Keratinocyte (primary cell): ENCODE measurements around the gene MARS1. TPM values are rescaled to one million over a fixed set of nuclear protein-coding genes. Genes with fewer than 3 reads are reported as not detected.

Source experiments
- DNase-seq: peaks from one replicate; pipeline ENCODE4 v3.0.0-alpha.2; 2011; ENCODE audit warnings: low read depth, missing footprints, low spot score
- FAIRE-seq: peaks from 2 replicates; lab custom pipeline; 2011; peaks lifted over from hg19 to GRCh38; lab: Jason Lieb, UNC
- H2AFZ ChIP-seq: 2 replicates; pipeline ENCODE4 v1.6.0; 2012; ENCODE audit warnings: low read length, control low read depth, inconsistent platforms; ENCODE audit not compliant: control insufficient read depth
- H3K27ac ChIP-seq: 2 replicates; pipeline ENCODE4 v1.5.1; 2011; ENCODE audit warnings: low read length; ENCODE audit not compliant: control insufficient read depth, insufficient read depth
- H3K27me3 ChIP-seq: 3 replicates; pipeline ENCODE4 v1.6.0; 2011; ENCODE audit warnings: low read length; ENCODE audit not compliant: control insufficient read depth, insufficient read depth; ENCODE audit errors: extremely low read depth
- H3K36me3 ChIP-seq, 2 experiments: 2 replicates in 1 of 2; 3 replicates in 1 of 2; pipeline ENCODE4 v1.5.1; 2011; ENCODE audit warnings: low read length in 2 of 2, mild to moderate bottlenecking in 1 of 2; ENCODE audit not compliant: control insufficient read depth in 2 of 2, insufficient read depth in 2 of 2; ENCODE audit errors: extremely low read depth in 1 of 2
- H3K4me1 ChIP-seq: 3 replicates; pipeline ENCODE4 v1.5.1; 2011; ENCODE audit warnings: low read length; ENCODE audit not compliant: control insufficient read depth, insufficient read depth; ENCODE audit errors: extremely low read depth
- H3K4me2 ChIP-seq: 3 replicates; pipeline ENCODE4 v1.6.0; 2011; ENCODE audit warnings: low read depth, low read length; ENCODE audit not compliant: control insufficient read depth, insufficient read depth; ENCODE audit errors: extremely low read depth
- H3K4me3 ChIP-seq, 3 experiments: fragments of 200-600 bp in 1 of 3; sonication (generic) in 1 of 3; 2 replicates in 2 of 3; 3 replicates in 1 of 3; pipeline ENCODE4 v1.5.1; 2011 to 2016; ENCODE audit warnings: low read length in 3 of 3, mild to moderate bottlenecking in 3 of 3, control low read depth in 2 of 3, inconsistent platforms in 1 of 3, low read depth in 1 of 3, mixed read lengths in 1 of 3, mixed run types in 1 of 3, moderate library complexity in 1 of 3; ENCODE audit not compliant: control insufficient read depth in 2 of 3, insufficient read depth in 2 of 3; ENCODE audit errors: extremely low read depth in 1 of 3
- H3K79me2 ChIP-seq: 2 replicates; pipeline ENCODE4 v1.6.0; 2012; ENCODE audit warnings: low read length; ENCODE audit not compliant: control insufficient read depth, insufficient read depth
- H3K9ac ChIP-seq: 3 replicates; pipeline ENCODE4 v1.6.0; 2011; ENCODE audit warnings: low read length; ENCODE audit not compliant: control insufficient read depth, insufficient read depth; ENCODE audit errors: extremely low read depth
- H3K9me1 ChIP-seq: 3 replicates; pipeline ENCODE4 v1.6.0; 2011; ENCODE audit warnings: low read length; ENCODE audit not compliant: control insufficient read depth, insufficient read depth; ENCODE audit errors: extremely low read depth
- H3K9me3 ChIP-seq: 2 replicates; pipeline ENCODE4 v1.5.1; 2012; ENCODE audit warnings: low read depth, low read length; ENCODE audit not compliant: control insufficient read depth
- H4K20me1 ChIP-seq: 3 replicates; pipeline ENCODE4 v1.6.0; 2011; ENCODE audit warnings: low read length; ENCODE audit not compliant: control insufficient read depth, insufficient read depth; ENCODE audit errors: extremely low read depth
- CTCF ChIP-seq, 3 experiments: IDR thresholded peaks in 1 of 3; conservative IDR thresholded peaks in 1 of 3; optimal IDR thresholded peaks in 1 of 3; 2 replicates in 2 of 3; 3 replicates in 1 of 3; pipeline versions ENCODE3 to v1.5.1; 2011; ENCODE audit warnings: low read length in 3 of 3, mild to moderate bottlenecking in 3 of 3, moderate library complexity in 2 of 3, control low read depth in 1 of 3, inconsistent platforms in 1 of 3; ENCODE audit not compliant: insufficient read depth in 2 of 3; ENCODE audit errors: extremely low read depth in 1 of 3
- EZH2 ChIP-seq: IDR thresholded peaks from one replicate; pipeline ENCODE4 v1.6.1; 2012; ENCODE audit warnings: inconsistent platforms, mild to moderate bottlenecking, low read length, moderate library complexity
- dilution Hi-C: fragments of 300-500 bp; cut with MboI; formaldehyde crosslinking; loops from one replicate; pipeline ENCODE4 v1.7.0; 2020; ENCODE audit warnings: low sequenced_read_pairs; ENCODE audit not compliant: extremely low pct_ligation_motif_present
- polyA plus RNA-seq, 5 experiments: library from polyadenylated mRNA; depleted of rRNA in 3 of 5; stranded (reverse) in 3 of 5; stranded (forward) in 1 of 5; unstranded in 1 of 5; fragments of >200 nt; gene quantifications; 1 replicate in 1 of 5; 2 replicates in 3 of 5; 3 replicates in 1 of 5; pipeline versions ENCODE4 v1.2.1 to v1.2.3, GENCODE V29; 2011 to 2012; ENCODE audit warnings: missing spikeins in 2 of 5, low read depth in 1 of 5, low replicate concordance in 1 of 5
- small RNA-seq, 3 experiments: library from RNA; depleted of rRNA; stranded (forward); fragments of <200 nt; gene quantifications; one replicate each; pipeline ENCODE3, GENCODE V24; 2012; ENCODE audit warnings: low read depth in 3 of 3, low replicate concordance in 1 of 3; ENCODE audit not compliant: insufficient read length in 3 of 3

MARS1 gene
- polyA plus RNA-seq, 1 donor (not counting 4 experiments of a cell fraction or from before 2014, with no cell fraction given) = 125 TPM

- FAIRE-seq (no peak), DNase-seq (no peak)
- H3K9me3 ChIP-seq = no peaks in the 10 kb centered on the region
- no peaks in the 10 kb centered on the region for H4K20me1 ChIP-seq
- H3K4me3 ChIP-seq = no peak overlapping the region
- no peaks in the 10 kb centered on the region for H3K27me3 ChIP-seq
- no peaks in the 10 kb centered on the region for H3K4me1 ChIP-seq
- H3K4me2 ChIP-seq = no peak overlapping the region
- H3K9ac ChIP-seq = no peak overlapping the region
- no peaks in the 10 kb centered on the region for H3K79me2 ChIP-seq
- H3K27ac ChIP-seq = no peak overlapping the region
- H3K36me3 ChIP-seq = no peaks in the 10 kb centered on the region
- TF ChIP-seq CTCF (optimal IDR thresholded peaks at IDR 0.05 in 1 of 3, IDR thresholded peaks at IDR 0.05 in 1 of 3, conservative IDR thresholded peaks at IDR 0.05 in 1 of 3; ENCODE audit: extremely low read depth in 1 of 3, insufficient read depth in 2 of 3, low read length in 3 of 3) (no peak), EZH2 (no peak)
- dilution Hi-C loops = no loop called here
- H3K9me1 ChIP-seq = no peaks in the 10 kb centered on the region
- H2AFZ ChIP-seq = no peak overlapping the region
Observed at GRCh38 chr12:57563358-57563757, 75.5 kb downstream of the MARS1 start.

GRCh38 chr12:57564178-57564740 lies 76.4 kb downstream of the MARS1 start:
- H3K27me3 ChIP-seq = no peaks in the 10 kb centered on the region
- H3K4me1 ChIP-seq = no peaks in the 10 kb centered on the region
- FAIRE-seq (no peak), DNase-seq (no peak)
- H3K4me3 ChIP-seq = no peak overlapping the region
- H3K9ac ChIP-seq = no peak overlapping the region
- no peak overlapping the region for H2AFZ ChIP-seq
- no peaks in the 10 kb centered on the region for H4K20me1 ChIP-seq
- dilution Hi-C loops = no loop called here
- H3K79me2 ChIP-seq = no peaks in the 10 kb centered on the region
- H3K4me2 ChIP-seq = no peak overlapping the region
- TF ChIP-seq EZH2 (no peak), CTCF (optimal IDR thresholded peaks at IDR 0.05 in 1 of 3, IDR thresholded peaks at IDR 0.05 in 1 of 3, conservative IDR thresholded peaks at IDR 0.05 in 1 of 3; ENCODE audit: extremely low read depth in 1 of 3, insufficient read depth in 2 of 3, low read length in 3 of 3) (no peak)
- H3K9me1 ChIP-seq = no peaks in the 10 kb centered on the region
- no peaks in the 10 kb centered on the region for H3K9me3 ChIP-seq
- H3K36me3 ChIP-seq = no peaks in the 10 kb centered on the region
- H3K27ac ChIP-seq = no peak overlapping the region

Small RNA genes lying within 50 kb of the gene (small RNA-seq; reads per million reads assigned to genes)
- gene MIR616 = 0 reads per million in 3 experiments

Other genes with a start within 250 kb of the MARS1 start
- 0.27 to 0.94 TPM (median 0.62 TPM) in 3 replicates for gene STAC3, start 236.9 kb upstream of the MARS1 start, polyA plus RNA-seq
- 8.1 to 13.4 TPM (median 11.1 TPM) in 3 replicates for gene R3HDM2, start 57.0 kb upstream of the MARS1 start, polyA plus RNA-seq
- gene INHBC, start 53.3 kb upstream of the MARS1 start, polyA plus RNA-seq = 0.04 TPM in 1 of 3 replicates, not detected in the others
- not detected in 3 replicates for gene INHBE, start 32.8 kb upstream of the MARS1 start, polyA plus RNA-seq
- 1.0 to 1.4 TPM (median 1.2 TPM) in 3 replicates for gene GLI1, start 28.3 kb upstream of the MARS1 start, polyA plus RNA-seq
- gene ARHGAP9, start 8.2 kb upstream of the MARS1 start, polyA plus RNA-seq = 0.15 TPM in 1 of 3 replicates, not detected in the others
- 7.8 to 25.6 TPM (median 23.6 TPM) in 3 replicates for gene DDIT3, start 32.4 kb downstream of the MARS1 start, polyA plus RNA-seq
- 1.8 to 5.4 TPM (median 2.2 TPM) in 3 replicates for gene MBD6, start 34.8 kb downstream of the MARS1 start, polyA plus RNA-seq
- gene DCTN2, start 59.1 kb downstream of the MARS1 start, polyA plus RNA-seq = 109 to 158 TPM (median 132 TPM) in 3 replicates
- 0.01 to 0.10 TPM (median 0.05 TPM) in 3 replicates for gene KIF5A, start 62.0 kb downstream of the MARS1 start, polyA plus RNA-seq
- 73.5 to 109 TPM (median 93.6 TPM) in 3 replicates for gene PIP4K2C, start 103.1 kb downstream of the MARS1 start, polyA plus RNA-seq
- gene DTX3, start 116.8 kb downstream of the MARS1 start, polyA plus RNA-seq = 2.6 to 5.4 TPM (median 3.5 TPM) in 3 replicates
- gene ARHGEF25, start 123.4 kb downstream of the MARS1 start, polyA plus RNA-seq = 0.12 to 0.26 TPM (median 0.26 TPM) in 3 replicates
- gene B4GALNT1, start 145.1 kb downstream of the MARS1 start, polyA plus RNA-seq = 0.08 to 0.37 TPM (median 0.08 TPM) in 3 replicates
- gene OS9, start 206.1 kb downstream of the MARS1 start, polyA plus RNA-seq = 82.2 to 96.9 TPM (median 95.1 TPM) in 3 replicates